Activated T-helper 1 cell treated with Interleukin-2 at 50 U/mL for 16 hours (primary cell): ENCODE measurements around the gene ATF1.
"Not testable (repeated sequence)": the region's sequence is repeated elsewhere in the genome, so short reads cannot be mapped to it uniquely, and the experiment has no call there.

Experiments
- DNase-seq: peaks from one replicate; pipeline ENCODE4 v3.0.0-alpha.2; 2020; ENCODE audit warnings: low read depth

Gene ATF1

GRCh38 chr12:50803230-50803875 is 39.5 kb downstream of the ATF1 start:
- DNase-seq = no peak

GRCh38 chr12:50806176-50806575 is 42.3 kb downstream of the ATF1 start:
- no peak for DNase-seq

- DNase-seq = not testable (repeated sequence)
These were observed 45.2 kb downstream of the ATF1 start for GRCh38 chr12:50809131-50809530.

GRCh38 chr12:50814921-50815320 is 51.0 kb downstream of the ATF1 start:
- not testable (repeated sequence) for DNase-seq

GRCh38 chr12:50820177-50820576 is 56.3 kb downstream of the ATF1 start:
- DNase-seq = no peak

- DNase-seq = no peak
These were observed 58.2 kb downstream of the ATF1 start for GRCh38 chr12:50822082-50822481.

- not testable (repeated sequence) for DNase-seq
These were observed 59.8 kb downstream of the ATF1 start for GRCh38 chr12:50823724-50824123.

- no peak for DNase-seq
These were observed 61.0 kb downstream of the ATF1 start for GRCh38 chr12:50824914-50825313.

GRCh38 chr12:50825372-50825838 is 61.5 kb downstream of the ATF1 start:
- DNase-seq = no peak

GRCh38 chr12:50828121-50828520 is 64.2 kb downstream of the ATF1 start:
- DNase-seq = no peak

GRCh38 chr12:50828886-50829285 is 65.0 kb downstream of the ATF1 start:
- DNase-seq = no peak

GRCh38 chr12:50833801-50834200 is 69.9 kb downstream of the ATF1 start:
- DNase-seq = not testable (repeated sequence)

GRCh38 chr12:50839042-50839441 is 75.1 kb downstream of the ATF1 start:
- DNase-seq = no peak

- no peak for DNase-seq
These were observed 77.0 kb downstream of the ATF1 start for GRCh38 chr12:50840809-50841487.

- no peak for DNase-seq
These were observed 78.0 kb downstream of the ATF1 start for GRCh38 chr12:50841716-50842531.

GRCh38 chr12:50842637-50843493 is 79.0 kb downstream of the ATF1 start, which contains the start of gene TMPRSS12:
TSS of gene TMPRSS12 (plus strand) at chr12:50842926. CDS start at chr12:50842965, 39 bp downstream.
- no peak for DNase-seq

- DNase-seq = no peak
These were observed 81.2 kb downstream of the ATF1 start for GRCh38 chr12:50845021-50845647.

GRCh38 chr12:50848963-50849362 is 85.1 kb downstream of the ATF1 start:
- no peak for DNase-seq

- DNase-seq = not testable (repeated sequence)
These were observed 91.3 kb downstream of the ATF1 start for GRCh38 chr12:50855218-50855617.

GRCh38 chr12:50855679-50856078 is 91.8 kb downstream of the ATF1 start:
- not testable (repeated sequence) for DNase-seq

GRCh38 chr12:50859621-50860310 is 95.9 kb downstream of the ATF1 start:
- DNase-seq = no peak
